HepG2 (cell line): ENCODE results near the gene PNMA8C. TPM values are rescaled to one million over a fixed set of nuclear protein-coding genes. Genes with fewer than 3 reads are reported as not detected.

Source experiments
- ADNP ChIP-seq: sonication (generic); formaldehyde crosslinking; IDR thresholded peaks from 2 replicates; pipeline ENCODE4 v1.4.0; 2020; ENCODE audit warnings: missing genetic modification reagents
- PAF1 ChIP-seq: IDR thresholded peaks from 2 replicates; pipeline ENCODE4 v1.6.1; 2016; ENCODE audit warnings: missing genetic modification reagents, missing compliant biosample characterization
- ZFX ChIP-seq: sonication (generic); formaldehyde crosslinking; IDR thresholded peaks from 2 replicates; pipeline ENCODE4 v1.4.0; 2020; ENCODE audit warnings: mild to moderate bottlenecking, low read depth, missing genetic modification reagents, moderate library complexity
- ZNF263 ChIP-seq: sonication (generic); formaldehyde crosslinking; IDR thresholded peaks from 2 replicates; pipeline ENCODE4 v1.4.0; 2020; ENCODE audit warnings: missing genetic modification reagents
- ZNF383 ChIP-seq: sonication (generic); formaldehyde crosslinking; IDR thresholded peaks from 2 replicates; pipeline ENCODE4 v1.4.0; 2020; ENCODE audit warnings: missing genetic modification reagents, mild to moderate bottlenecking, borderline replicate concordance
- ZNF563 ChIP-seq: sonication (generic); formaldehyde crosslinking; IDR thresholded peaks from 2 replicates; pipeline ENCODE4 v1.8.0; 2022; ENCODE audit warnings: mild to moderate bottlenecking, moderate library complexity, missing genetic modification reagents
- ZNF841 ChIP-seq: sonication (generic); formaldehyde crosslinking; IDR thresholded peaks from 2 replicates; pipeline ENCODE4 v1.8.1; 2023; ENCODE audit warnings: missing genetic modification reagents, borderline replicate concordance
- polyA plus RNA-seq, 8 experiments: library from polyadenylated mRNA; depleted of rRNA in 3 of 8; stranded (reverse) in 7 of 8; unstranded in 1 of 8; fragments of >200 nt; fragmentation: Illumina TruSeq in 4 of 8; extraction: Trizol in 4 of 8; gene quantifications; 2 replicates each; pipeline versions ENCODE4 v1.2.1 to v1.2.3, GENCODE V29; 2011 to 2016; ENCODE audit warnings: low read depth in 4 of 8, missing spikeins in 1 of 8, mixed read lengths in 1 of 8; ENCODE audit not compliant: insufficient read depth in 1 of 8
- total RNA-seq, 5 experiments: library from RNA; depleted of rRNA; stranded (reverse); fragments of >200 nt; fragmentation: Illumina TruSeq; extraction: Trizol; gene quantifications; 2 replicates each; pipeline ENCODE4 v1.2.3, GENCODE V29; 2016; ENCODE audit warnings: low read depth in 1 of 5
- TF ChIP-seq, protein P1 (sequence below): sonication (generic); formaldehyde crosslinking; IDR thresholded peaks from 2 replicates; pipeline ENCODE4 v1.5.0; 2020; ENCODE audit warnings: mild to moderate bottlenecking, missing genetic modification reagents, borderline replicate concordance
- TF ChIP-seq, protein P2 (sequence below): sonication (generic); formaldehyde crosslinking; IDR thresholded peaks from 2 replicates; pipeline ENCODE4 v1.5.0; 2020; ENCODE audit warnings: missing genetic modification reagents, mild to moderate bottlenecking, borderline replicate concordance
- TF ChIP-seq, protein P3 (sequence below): sonication (generic); formaldehyde crosslinking; IDR thresholded peaks from 2 replicates; pipeline ENCODE4 v1.5.1; 2020; ENCODE audit warnings: mild to moderate bottlenecking, missing genetic modification reagents, moderate library complexity
- TF ChIP-seq, protein P4 (sequence below): sonication (generic); formaldehyde crosslinking; IDR thresholded peaks from 2 replicates; pipeline ENCODE4 v1.4.0; 2020; ENCODE audit warnings: mild to moderate bottlenecking, missing genetic modification reagents
- TF ChIP-seq, protein P5 (sequence below): sonication (generic); formaldehyde crosslinking; IDR thresholded peaks from 2 replicates; pipeline ENCODE4 v1.8.0; 2022; ENCODE audit warnings: missing genetic modification reagents, mild to moderate bottlenecking, inconsistent platforms, borderline replicate concordance

PNMA8C gene
- total and polyA plus RNA-seq, 2 of the 13 experiments (the other 11 are each of a cell fraction or from before 2014, with no cell fraction given): not detected

DNA sequence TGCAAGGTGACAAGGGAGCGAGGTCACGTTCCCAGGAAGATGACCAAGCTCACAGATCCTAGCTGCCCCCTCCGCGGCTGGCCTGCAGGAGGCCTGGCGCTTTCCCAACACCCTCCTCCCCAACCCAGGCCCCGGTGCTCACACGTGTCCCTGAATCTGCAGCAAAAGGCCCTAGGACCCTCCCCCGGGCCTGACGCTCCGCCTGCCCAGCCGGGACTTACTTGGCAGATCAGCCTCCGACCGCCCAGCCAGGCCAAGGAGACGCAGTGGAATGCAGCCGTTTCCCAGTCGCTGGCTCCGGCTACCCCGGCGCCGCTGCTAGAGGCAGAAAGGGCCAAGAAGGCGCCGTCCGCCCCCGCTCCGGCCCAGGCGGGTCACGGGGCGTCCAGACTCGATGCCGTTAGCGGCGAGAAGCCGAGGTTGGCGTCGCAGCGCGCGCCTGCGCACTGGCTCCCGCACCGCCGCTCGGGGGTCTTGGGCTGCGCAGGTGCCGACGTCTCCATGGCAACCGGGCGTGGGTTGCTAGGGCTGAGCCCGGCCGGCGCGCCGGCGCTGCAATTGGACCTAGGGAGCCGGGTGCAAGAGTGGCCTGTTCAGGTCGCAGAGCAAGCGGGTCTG is 42.5 kb upstream of the PNMA8C start, which contains the start of gene PNMA8A (continued):
- TF ChIP-seq, protein P1, sequence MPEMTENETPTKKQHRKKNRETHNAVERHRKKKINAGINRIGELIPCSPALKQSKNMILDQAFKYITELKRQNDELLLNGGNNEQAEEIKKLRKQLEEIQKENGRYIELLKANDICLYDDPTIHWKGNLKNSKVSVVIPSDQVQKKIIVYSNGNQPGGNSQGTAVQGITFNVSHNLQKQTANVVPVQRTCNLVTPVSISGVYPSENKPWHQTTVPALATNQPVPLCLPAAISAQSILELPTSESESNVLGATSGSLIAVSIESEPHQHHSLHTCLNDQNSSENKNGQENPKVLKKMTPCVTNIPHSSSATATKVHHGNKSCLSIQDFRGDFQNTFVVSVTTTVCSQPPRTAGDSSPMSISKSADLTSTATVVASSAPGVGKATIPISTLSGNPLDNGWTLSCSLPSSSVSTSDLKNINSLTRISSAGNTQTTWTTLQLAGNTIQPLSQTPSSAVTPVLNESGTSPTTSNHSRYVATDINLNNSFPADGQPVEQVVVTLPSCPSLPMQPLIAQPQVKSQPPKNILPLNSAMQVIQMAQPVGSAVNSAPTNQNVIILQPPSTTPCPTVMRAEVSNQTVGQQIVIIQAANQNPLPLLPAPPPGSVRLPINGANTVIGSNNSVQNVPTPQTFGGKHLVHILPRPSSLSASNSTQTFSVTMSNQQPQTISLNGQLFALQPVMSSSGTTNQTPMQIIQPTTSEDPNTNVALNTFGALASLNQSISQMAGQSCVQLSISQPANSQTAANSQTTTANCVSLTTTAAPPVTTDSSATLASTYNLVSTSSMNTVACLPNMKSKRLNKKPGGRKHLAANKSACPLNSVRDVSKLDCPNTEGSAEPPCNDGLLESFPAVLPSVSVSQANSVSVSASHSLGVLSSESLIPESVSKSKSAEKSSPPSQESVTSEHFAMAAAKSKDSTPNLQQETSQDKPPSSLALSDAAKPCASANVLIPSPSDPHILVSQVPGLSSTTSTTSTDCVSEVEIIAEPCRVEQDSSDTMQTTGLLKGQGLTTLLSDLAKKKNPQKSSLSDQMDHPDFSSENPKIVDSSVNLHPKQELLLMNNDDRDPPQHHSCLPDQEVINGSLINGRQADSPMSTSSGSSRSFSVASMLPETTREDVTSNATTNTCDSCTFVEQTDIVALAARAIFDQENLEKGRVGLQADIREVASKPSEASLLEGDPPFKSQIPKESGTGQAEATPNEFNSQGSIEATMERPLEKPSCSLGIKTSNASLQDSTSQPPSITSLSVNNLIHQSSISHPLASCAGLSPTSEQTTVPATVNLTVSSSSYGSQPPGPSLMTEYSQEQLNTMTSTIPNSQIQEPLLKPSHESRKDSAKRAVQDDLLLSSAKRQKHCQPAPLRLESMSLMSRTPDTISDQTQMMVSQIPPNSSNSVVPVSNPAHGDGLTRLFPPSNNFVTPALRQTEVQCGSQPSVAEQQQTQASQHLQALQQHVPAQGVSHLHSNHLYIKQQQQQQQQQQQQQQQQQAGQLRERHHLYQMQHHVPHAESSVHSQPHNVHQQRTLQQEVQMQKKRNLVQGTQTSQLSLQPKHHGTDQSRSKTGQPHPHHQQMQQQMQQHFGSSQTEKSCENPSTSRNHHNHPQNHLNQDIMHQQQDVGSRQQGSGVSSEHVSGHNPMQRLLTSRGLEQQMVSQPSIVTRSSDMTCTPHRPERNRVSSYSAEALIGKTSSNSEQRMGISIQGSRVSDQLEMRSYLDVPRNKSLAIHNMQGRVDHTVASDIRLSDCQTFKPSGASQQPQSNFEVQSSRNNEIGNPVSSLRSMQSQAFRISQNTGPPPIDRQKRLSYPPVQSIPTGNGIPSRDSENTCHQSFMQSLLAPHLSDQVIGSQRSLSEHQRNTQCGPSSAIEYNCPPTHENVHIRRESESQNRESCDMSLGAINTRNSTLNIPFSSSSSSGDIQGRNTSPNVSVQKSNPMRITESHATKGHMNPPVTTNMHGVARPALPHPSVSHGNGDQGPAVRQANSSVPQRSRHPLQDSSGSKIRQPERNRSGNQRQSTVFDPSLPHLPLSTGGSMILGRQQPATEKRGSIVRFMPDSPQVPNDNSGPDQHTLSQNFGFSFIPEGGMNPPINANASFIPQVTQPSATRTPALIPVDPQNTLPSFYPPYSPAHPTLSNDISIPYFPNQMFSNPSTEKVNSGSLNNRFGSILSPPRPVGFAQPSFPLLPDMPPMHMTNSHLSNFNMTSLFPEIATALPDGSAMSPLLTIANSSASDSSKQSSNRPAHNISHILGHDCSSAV: no peak
- TF ChIP-seq, protein P2, sequence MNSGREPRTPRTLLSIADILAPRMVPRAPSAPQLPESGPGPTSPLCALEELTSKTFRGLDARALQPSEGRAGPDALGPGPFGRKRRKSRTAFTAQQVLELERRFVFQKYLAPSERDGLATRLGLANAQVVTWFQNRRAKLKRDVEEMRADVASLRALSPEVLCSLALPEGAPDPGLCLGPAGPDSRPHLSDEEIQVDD (CRISPR knock-in tag): no peak
- TF ChIP-seq ZNF841 (CRISPR knock-in tag): no peak
- TF ChIP-seq PAF1 (CRISPR knock-in tag): no peak
- TF ChIP-seq ZNF383 (CRISPR knock-in tag): no peak
- TF ChIP-seq ADNP (CRISPR knock-in tag): no peak
- TF ChIP-seq, protein P3, sequence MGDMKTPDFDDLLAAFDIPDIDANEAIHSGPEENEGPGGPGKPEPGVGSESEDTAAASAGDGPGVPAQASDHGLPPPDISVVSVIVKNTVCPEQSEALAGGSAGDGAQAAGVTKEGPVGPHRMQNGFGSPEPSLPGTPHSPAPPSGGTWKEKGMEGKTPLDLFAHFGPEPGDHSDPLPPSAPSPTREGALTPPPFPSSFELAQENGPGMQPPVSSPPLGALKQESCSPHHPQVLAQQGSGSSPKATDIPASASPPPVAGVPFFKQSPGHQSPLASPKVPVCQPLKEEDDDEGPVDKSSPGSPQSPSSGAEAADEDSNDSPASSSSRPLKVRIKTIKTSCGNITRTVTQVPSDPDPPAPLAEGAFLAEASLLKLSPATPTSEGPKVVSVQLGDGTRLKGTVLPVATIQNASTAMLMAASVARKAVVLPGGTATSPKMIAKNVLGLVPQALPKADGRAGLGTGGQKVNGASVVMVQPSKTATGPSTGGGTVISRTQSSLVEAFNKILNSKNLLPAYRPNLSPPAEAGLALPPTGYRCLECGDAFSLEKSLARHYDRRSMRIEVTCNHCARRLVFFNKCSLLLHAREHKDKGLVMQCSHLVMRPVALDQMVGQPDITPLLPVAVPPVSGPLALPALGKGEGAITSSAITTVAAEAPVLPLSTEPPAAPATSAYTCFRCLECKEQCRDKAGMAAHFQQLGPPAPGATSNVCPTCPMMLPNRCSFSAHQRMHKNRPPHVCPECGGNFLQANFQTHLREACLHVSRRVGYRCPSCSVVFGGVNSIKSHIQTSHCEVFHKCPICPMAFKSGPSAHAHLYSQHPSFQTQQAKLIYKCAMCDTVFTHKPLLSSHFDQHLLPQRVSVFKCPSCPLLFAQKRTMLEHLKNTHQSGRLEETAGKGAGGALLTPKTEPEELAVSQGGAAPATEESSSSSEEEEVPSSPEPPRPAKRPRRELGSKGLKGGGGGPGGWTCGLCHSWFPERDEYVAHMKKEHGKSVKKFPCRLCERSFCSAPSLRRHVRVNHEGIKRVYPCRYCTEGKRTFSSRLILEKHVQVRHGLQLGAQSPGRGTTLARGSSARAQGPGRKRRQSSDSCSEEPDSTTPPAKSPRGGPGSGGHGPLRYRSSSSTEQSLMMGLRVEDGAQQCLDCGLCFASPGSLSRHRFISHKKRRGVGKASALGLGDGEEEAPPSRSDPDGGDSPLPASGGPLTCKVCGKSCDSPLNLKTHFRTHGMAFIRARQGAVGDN (CRISPR knock-in tag): peak; percentile 71
- TF ChIP-seq ZNF563 (CRISPR knock-in tag): 0 out of 2 replicates have a peak, but pooled peaks have one; percentile 47
- peak; percentile 15; the same call in 1 of the 2 replicates for TF ChIP-seq ZFX (CRISPR knock-in tag)
- TF ChIP-seq ZNF263 (CRISPR knock-in tag): peak; percentile 94
- TF ChIP-seq, protein P4, sequence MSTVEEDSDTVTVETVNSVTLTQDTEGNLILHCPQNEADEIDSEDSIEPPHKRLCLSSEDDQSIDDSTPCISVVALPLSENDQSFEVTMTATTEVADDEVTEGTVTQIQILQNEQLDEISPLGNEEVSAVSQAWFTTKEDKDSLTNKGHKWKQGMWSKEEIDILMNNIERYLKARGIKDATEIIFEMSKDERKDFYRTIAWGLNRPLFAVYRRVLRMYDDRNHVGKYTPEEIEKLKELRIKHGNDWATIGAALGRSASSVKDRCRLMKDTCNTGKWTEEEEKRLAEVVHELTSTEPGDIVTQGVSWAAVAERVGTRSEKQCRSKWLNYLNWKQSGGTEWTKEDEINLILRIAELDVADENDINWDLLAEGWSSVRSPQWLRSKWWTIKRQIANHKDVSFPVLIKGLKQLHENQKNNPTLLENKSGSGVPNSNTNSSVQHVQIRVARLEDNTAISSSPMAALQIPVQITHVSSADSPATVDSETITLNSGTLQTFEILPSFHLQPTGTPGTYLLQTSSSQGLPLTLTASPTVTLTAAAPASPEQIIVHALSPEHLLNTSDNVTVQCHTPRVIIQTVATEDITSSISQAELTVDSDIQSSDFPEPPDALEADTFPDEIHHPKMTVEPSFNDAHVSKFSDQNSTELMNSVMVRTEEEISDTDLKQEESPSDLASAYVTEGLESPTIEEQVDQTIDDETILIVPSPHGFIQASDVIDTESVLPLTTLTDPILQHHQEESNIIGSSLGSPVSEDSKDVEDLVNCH (CRISPR knock-in tag): no peak
- TF ChIP-seq, protein P5, sequence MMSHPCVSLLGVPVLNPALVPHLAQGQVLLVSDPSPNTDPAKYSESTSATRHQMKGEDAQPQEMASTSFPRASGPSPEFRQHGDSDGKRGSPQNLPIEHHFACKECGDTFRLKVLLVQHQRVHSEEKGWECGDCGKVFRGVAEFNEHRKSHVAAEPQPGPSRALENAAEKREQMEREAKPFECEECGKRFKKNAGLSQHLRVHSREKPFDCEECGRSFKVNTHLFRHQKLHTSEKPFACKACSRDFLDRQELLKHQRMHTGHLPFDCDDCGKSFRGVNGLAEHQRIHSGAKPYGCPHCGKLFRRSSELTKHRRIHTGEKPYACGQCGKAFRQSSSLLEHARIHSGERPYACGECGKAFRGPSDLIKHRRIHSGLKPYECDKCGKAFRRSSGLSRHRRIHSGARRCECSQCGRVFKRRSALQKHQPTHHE (CRISPR knock-in tag): no peak
